GM19099 (cell line): ENCODE data around the gene SLC1A2.

ENCODE experiments used
- POLR2A ChIP-seq: IDR thresholded peaks from 3 replicates; pipeline ENCODE4 v1.6.1; 2011; ENCODE audit warnings: low read depth; ENCODE audit not compliant: insufficient read length; ENCODE audit errors: extremely low read depth

The SLC1A2 gene

GRCh38 chr11:35275786-35276170 is 143.6 kb downstream of the SLC1A2 start:
- TF ChIP-seq POLR2A, result no peak

- no peak for TF ChIP-seq POLR2A
These were observed 144.2 kb downstream of the SLC1A2 start for GRCh38 chr11:35274909-35275785.

- TF ChIP-seq POLR2A, result peak; percentile 33
These were observed 146.9 kb downstream of the SLC1A2 start for GRCh38 chr11:35272391-35272902.

GRCh38 chr11:35271031-35271430 is 148.3 kb downstream of the SLC1A2 start:
- TF ChIP-seq POLR2A, result no peak

GRCh38 chr11:35270342-35270741 is 149.0 kb downstream of the SLC1A2 start:
- TF ChIP-seq POLR2A, result no peak

- no peak for TF ChIP-seq POLR2A
These were observed 151.9 kb downstream of the SLC1A2 start for GRCh38 chr11:35267504-35267903.

- TF ChIP-seq POLR2A, result no peak
These were observed 153.5 kb downstream of the SLC1A2 start for GRCh38 chr11:35265755-35266454.

GRCh38 chr11:35262735-35263134 is 156.6 kb downstream of the SLC1A2 start:
- no peak for TF ChIP-seq POLR2A

GRCh38 chr11:35262056-35262455 is 157.3 kb downstream of the SLC1A2 start:
- TF ChIP-seq POLR2A, result no peak

GRCh38 chr11:35261197-35261596 is 158.2 kb downstream of the SLC1A2 start:
- no peak for TF ChIP-seq POLR2A

GRCh38 chr11:35260342-35260985 is 158.9 kb downstream of the SLC1A2 start:
- TF ChIP-seq POLR2A, result no peak

GRCh38 chr11:35259529-35259928 is 159.8 kb downstream of the SLC1A2 start:
- TF ChIP-seq POLR2A, result no peak

- no peak for TF ChIP-seq POLR2A
These were observed 162.1 kb downstream of the SLC1A2 start for GRCh38 chr11:35257281-35257680.

GRCh38 chr11:35256296-35256695 is 163.1 kb downstream of the SLC1A2 start:
- TF ChIP-seq POLR2A, result no peak

GRCh38 chr11:35255514-35255913 is 163.8 kb downstream of the SLC1A2 start:
- TF ChIP-seq POLR2A, result no peak
